Smooth muscle cell (in vitro differentiated cells): ENCODE results near the gene GMEB1. TPM values are rescaled to one million over a fixed set of nuclear protein-coding genes. Genes with fewer than 3 reads are reported as not detected.

Experiments used
- DNase-seq: peaks from one replicate; lab custom pipeline; 2025; ENCODE audit not compliant: unreplicated experiment; lab: John Stamatoyannopoulos, UW
- H2AFZ ChIP-seq: fragments of 200-600 bp; sonication (generic); 2 replicates; pipeline ENCODE4 v1.6.0; 2016; ENCODE audit warnings: antibody characterized with exemption, low read depth, mild to moderate bottlenecking
- H3F3A ChIP-seq: fragments of 200-600 bp; sonication (generic); 2 replicates; pipeline ENCODE4 v1.6.0; 2017; ENCODE audit warnings: antibody characterized with exemption, low read depth
- H3K27ac ChIP-seq: fragments of 200-600 bp; sonication (generic); 2 replicates; pipeline ENCODE4 v1.5.1; 2016; ENCODE audit warnings: low read depth, mild to moderate bottlenecking
- H3K27me3 ChIP-seq: fragments of 200-600 bp; sonication (generic); 2 replicates; pipeline ENCODE4 v1.6.1; 2016; ENCODE audit warnings: low read depth, mild to moderate bottlenecking
- H3K36me3 ChIP-seq: fragments of 200-600 bp; sonication (generic); 2 replicates; pipeline ENCODE4 v1.5.1; 2016; ENCODE audit warnings: low read depth
- H3K4me1 ChIP-seq: fragments of 200-600 bp; sonication (generic); 2 replicates; pipeline ENCODE4 v1.5.1; 2016; ENCODE audit warnings: low read depth
- H3K4me2 ChIP-seq: fragments of 200-600 bp; sonication (generic); 2 replicates; pipeline ENCODE4 v1.6.0; 2016; ENCODE audit warnings: mild to moderate bottlenecking
- H3K4me3 ChIP-seq: fragments of 200-600 bp; sonication (generic); 2 replicates; pipeline ENCODE4 v1.5.1; 2016; ENCODE audit warnings: mild to moderate bottlenecking
- H3K79me2 ChIP-seq: fragments of 200-600 bp; sonication (generic); 2 replicates; pipeline ENCODE4 v1.6.0; 2016; ENCODE audit warnings: low read depth, mild to moderate bottlenecking
- H3K9ac ChIP-seq: fragments of 200-600 bp; sonication (generic); 2 replicates; pipeline ENCODE4 v1.6.0; 2016; ENCODE audit warnings: low read depth
- H3K9me3 ChIP-seq: fragments of 200-600 bp; sonication (generic); replicated peaks from 2 replicates; pipeline ENCODE4 v1.5.1; 2016; ENCODE audit warnings: low read depth
- H4K20me1 ChIP-seq: fragments of 200-600 bp; sonication (generic); 2 replicates; pipeline ENCODE4 v1.6.0; 2016; ENCODE audit warnings: low read depth
- WGBS: methylation state at CpG from one replicate; pipeline ENCODE4 v1.1.7; 2016; ENCODE audit warnings: low lambda C conversion rate; 5-methylcytosine and 5-hydroxymethylcytosine counted together
- polyA plus RNA-seq: library from polyadenylated mRNA; unstranded; fragments of >200 nt; fragmentation: Nextera tagmentation; extraction: Ambion mirVana; gene quantifications from 2 replicates; pipeline ENCODE4 v1.2.1, GENCODE V29; 2016
- total RNA-seq: library from RNA; depleted of rRNA; stranded (reverse); fragments of >200 nt; gene quantifications from 2 replicates; pipeline ENCODE4 v1.2.3, GENCODE V29; 2014
- TF ChIP-seq, protein P1 (sequence below): fragments of 200-600 bp; sonication (generic); IDR thresholded peaks from 2 replicates; pipeline ENCODE4 v1.5.1; 2017; ENCODE audit warnings: borderline replicate concordance, mild to moderate bottlenecking, antibody characterized with exemption; ENCODE audit not compliant: insufficient read depth, poor library complexity, severe bottlenecking

Gene GMEB1, protein sequence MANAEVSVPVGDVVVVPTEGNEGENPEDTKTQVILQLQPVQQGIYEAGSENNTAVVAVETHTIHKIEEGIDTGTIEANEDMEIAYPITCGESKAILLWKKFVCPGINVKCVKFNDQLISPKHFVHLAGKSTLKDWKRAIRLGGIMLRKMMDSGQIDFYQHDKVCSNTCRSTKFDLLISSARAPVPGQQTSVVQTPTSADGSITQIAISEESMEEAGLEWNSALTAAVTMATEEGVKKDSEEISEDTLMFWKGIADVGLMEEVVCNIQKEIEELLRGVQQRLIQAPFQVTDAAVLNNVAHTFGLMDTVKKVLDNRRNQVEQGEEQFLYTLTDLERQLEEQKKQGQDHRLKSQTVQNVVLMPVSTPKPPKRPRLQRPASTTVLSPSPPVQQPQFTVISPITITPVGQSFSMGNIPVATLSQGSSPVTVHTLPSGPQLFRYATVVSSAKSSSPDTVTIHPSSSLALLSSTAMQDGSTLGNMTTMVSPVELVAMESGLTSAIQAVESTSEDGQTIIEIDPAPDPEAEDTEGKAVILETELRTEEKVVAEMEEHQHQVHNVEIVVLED
- total RNA-seq (12.3 and 16.3 TPM in 2 replicates), polyA plus RNA-seq (8.5 and 13.0 TPM in 2 replicates)

DNA sequence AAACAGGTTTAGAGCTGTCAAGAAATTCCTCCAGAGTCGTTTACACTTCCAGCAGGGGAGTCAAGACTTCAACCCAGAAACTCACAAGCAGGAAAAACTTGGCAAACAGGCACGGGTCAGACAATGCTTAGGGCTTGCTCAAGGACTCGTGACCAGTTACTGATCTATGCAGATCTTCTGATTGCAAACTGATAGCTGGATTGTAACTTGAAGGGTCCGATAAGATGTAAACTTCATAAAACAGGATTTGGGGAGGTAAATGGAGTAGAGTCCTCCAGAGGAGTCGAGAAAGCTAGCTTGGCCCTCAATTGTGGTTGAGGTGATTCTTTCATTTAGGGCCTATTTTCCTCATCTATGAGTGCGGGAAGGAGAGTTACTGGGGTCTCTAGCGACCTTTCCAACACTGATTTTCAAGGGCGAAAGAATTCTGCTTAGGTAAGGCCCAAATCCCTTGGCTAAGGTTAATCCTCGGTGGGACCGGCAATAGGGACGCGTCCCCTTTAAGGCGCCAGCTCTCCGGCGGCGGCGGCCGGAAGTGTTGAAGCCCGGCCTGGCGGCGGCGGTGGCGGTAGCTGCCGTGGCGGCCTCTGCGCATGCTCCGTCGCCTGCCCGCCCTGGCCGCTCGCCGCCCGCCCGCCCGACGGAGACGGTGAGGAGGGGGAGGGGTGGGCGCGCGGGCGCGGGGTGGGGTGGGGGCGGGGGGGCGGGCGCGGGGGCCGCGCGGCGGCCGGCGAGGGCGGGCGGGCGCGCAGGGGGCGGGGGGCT lies at the start of gene GMEB1:
Gene GMEB1 (plus strand): TSS at position 594 of the 765 bp plus-strand sequence. CDS start 14,829 bp downstream, outside the sequence.
- no peaks in the 10 kb centered on the region for H3K9me3 ChIP-seq
- H3K9ac ChIP-seq = peak within 1 kb of the TSS; percentile 98
- peaks cover 18% of the 10 kb centered on the region for H3K4me1 ChIP-seq
- no peaks in the 10 kb centered on the region for H3K27me3 ChIP-seq
- WGBS = 3% methylated on average over 24 of the region's 57 CpGs
- H2AFZ ChIP-seq = peak within 1 kb of the TSS; percentile 100
- peak within 1 kb of the TSS; percentile 98 for H3K27ac ChIP-seq
- peaks cover 40% of the 10 kb centered on the region for H3K79me2 ChIP-seq
- H3F3A ChIP-seq = peaks cover 12% of the 10 kb centered on the region
- H4K20me1 ChIP-seq = no peaks in the 10 kb centered on the region
- no peaks in the 10 kb centered on the region for H3K36me3 ChIP-seq
- TF ChIP-seq, protein P1, sequence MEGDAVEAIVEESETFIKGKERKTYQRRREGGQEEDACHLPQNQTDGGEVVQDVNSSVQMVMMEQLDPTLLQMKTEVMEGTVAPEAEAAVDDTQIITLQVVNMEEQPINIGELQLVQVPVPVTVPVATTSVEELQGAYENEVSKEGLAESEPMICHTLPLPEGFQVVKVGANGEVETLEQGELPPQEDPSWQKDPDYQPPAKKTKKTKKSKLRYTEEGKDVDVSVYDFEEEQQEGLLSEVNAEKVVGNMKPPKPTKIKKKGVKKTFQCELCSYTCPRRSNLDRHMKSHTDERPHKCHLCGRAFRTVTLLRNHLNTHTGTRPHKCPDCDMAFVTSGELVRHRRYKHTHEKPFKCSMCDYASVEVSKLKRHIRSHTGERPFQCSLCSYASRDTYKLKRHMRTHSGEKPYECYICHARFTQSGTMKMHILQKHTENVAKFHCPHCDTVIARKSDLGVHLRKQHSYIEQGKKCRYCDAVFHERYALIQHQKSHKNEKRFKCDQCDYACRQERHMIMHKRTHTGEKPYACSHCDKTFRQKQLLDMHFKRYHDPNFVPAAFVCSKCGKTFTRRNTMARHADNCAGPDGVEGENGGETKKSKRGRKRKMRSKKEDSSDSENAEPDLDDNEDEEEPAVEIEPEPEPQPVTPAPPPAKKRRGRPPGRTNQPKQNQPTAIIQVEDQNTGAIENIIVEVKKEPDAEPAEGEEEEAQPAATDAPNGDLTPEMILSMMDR = no peak
- DNase-seq = peak; percentile 42
- H3K4me3 ChIP-seq = peak within 1 kb of the TSS; percentile 96
- H3K4me2 ChIP-seq = peak within 1 kb of the TSS; percentile 100

DNA sequence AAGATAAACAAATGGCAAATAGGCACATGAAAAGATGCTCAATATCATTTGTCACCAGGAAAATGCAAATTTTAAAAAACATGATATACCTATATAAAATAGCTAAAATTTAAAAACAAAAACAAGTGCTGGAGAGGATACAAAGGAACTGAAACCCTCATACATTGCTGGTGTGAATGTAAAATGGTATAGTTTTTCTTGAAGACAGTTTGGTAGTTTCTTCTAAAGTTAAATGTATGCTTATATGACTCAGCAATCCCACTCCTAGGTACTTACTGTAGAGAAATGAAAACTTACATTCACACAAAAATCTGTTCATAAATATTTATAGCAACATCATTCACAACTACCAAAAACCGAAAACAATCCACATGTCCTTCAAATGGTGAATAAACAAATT lies 36.9 kb upstream of the GMEB1 start:
- H3K27ac ChIP-seq = no peak overlapping the region
- no peak overlapping the region for H3K4me2 ChIP-seq
- TF ChIP-seq, protein P1 = no peak

DNA sequence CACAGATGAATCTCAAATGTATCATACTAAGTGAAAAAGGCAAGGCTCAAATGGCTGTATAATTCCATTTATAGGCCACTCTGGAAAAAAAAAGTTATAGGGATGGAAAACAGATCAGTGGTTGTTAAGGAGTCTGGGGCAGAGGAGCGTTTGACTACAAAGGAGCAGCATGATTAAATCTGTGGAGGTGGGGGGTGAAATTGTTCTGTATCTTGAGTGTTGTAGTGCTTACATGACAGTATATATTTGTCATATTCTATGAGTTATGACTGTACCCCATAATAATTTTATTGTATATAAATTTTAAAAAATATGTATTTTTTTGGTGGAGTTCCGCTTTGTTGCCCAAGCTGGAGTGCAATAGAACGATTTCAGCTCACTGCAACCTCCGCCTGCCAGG lies 36.0 kb upstream of the GMEB1 start:
- no peak for DNase-seq
- TF ChIP-seq, protein P1 = no peak
- Histone ChIP-seq H3K9me3 (no peaks in the 10 kb centered on the region), H3K4me2 (no peak overlapping the region), H3K4me3 (no peak overlapping the region), H3K36me3 (no peaks in the 10 kb centered on the region), H3F3A (no peaks in the 10 kb centered on the region), H3K9ac (no peak overlapping the region), H3K27me3 (no peaks in the 10 kb centered on the region), H3K79me2 (peaks cover 5% of the 10 kb centered on the region), H4K20me1 (peaks cover 10% of the 10 kb centered on the region), H2AFZ (no peak overlapping the region), H3K27ac (no peak overlapping the region), H3K4me1 (no peaks in the 10 kb centered on the region)
- WGBS = over 99% methylated on average over 4 of the region's 4 CpGs

More for the DNA sequence above, 36.9 kb upstream of the GMEB1 start:
- Histone ChIP-seq H3K9me3 (no peaks in the 10 kb centered on the region), H2AFZ (no peak overlapping the region), H3K36me3 (no peaks in the 10 kb centered on the region), H3K4me1 (no peaks in the 10 kb centered on the region), H3K4me3 (no peak overlapping the region), H3K27me3 (no peaks in the 10 kb centered on the region), H4K20me1 (peaks cover 10% of the 10 kb centered on the region), H3K9ac (no peak overlapping the region), H3K79me2 (peaks cover 4% of the 10 kb centered on the region), H3F3A (no peaks in the 10 kb centered on the region)
- no peak for DNase-seq
- WGBS = 100% methylated on average over 1 of the region's 1 CpG
